ENCODE measurements around the gene WDR46. TPM values are rescaled to one million over a fixed set of nuclear protein-coding genes. Genes with fewer than 3 reads are reported as not detected.
A peak's percentile ranks its signal among the peaks of the same experiment; 100 is the strongest.

WDR46 gene
- total and polyA plus RNA-seq, 2 of the 13 experiments (the other 11 are each of a cell fraction or from before 2014, with no cell fraction given), result 47.4 to 105 TPM

GRCh38 chr6:33288921-33289783 is at the start of gene WDR46, which contains the start of gene PFDN6 (continued):
- no peak for TF ChIP-seq LRRFIP1 (CRISPR knock-in tag; conservative IDR thresholded peaks at IDR 0.05)
- TF ChIP-seq ARID3A (IDR thresholded peaks at IDR 0.05; ENCODE audit: low read depth, low read length), result no peak
- no peak for TF ChIP-seq HNF4A (CRISPR knock-in tag; IDR thresholded peaks at IDR 0.05)
- TF ChIP-seq LBX2 (CRISPR knock-in tag; IDR thresholded peaks at IDR 0.05; ENCODE audit: borderline replicate concordance), result no peak
- 0 out of 2 replicates have a peak, but pooled peaks have one; percentile 59 for TF ChIP-seq ZNF615 (CRISPR knock-in tag; IDR thresholded peaks at IDR 0.05; ENCODE audit: borderline replicate concordance)
- no peak for TF ChIP-seq ZFYVE20 (CRISPR knock-in tag; IDR thresholded peaks at IDR 0.05; ENCODE audit: borderline replicate concordance, low read depth)
- no peak for TF ChIP-seq ZNF142 (CRISPR knock-in tag; IDR thresholded peaks at IDR 0.05)
- TF ChIP-seq ZNF331 (CRISPR knock-in tag; IDR thresholded peaks at IDR 0.05), result 0 out of 2 replicates have a peak, but pooled peaks have one; percentile 0
- peak; percentile 95 for TF ChIP-seq FOXA3 (CRISPR knock-in tag; IDR thresholded peaks at IDR 0.05)
- TF ChIP-seq ZFX (CRISPR knock-in tag; IDR thresholded peaks at IDR 0.05; ENCODE audit: low read depth), result peak; percentile 51; the same call in 1 of the 2 replicates
- no peak for TF ChIP-seq MAFK (conservative IDR thresholded peaks at IDR 0.05 in 1 of 2, IDR thresholded peaks at IDR 0.05 in 1 of 2; ENCODE audit: low read length in 2 of 2)
- no peak for TF ChIP-seq NCOA5 (CRISPR knock-in tag; IDR thresholded peaks at IDR 0.05)
